Epidermal melanocyte (primary cell): ENCODE data around the gene RAPGEF1.
"Not testable (repeated sequence)": the region's sequence is repeated elsewhere in the genome, so short reads cannot be mapped to it uniquely, and the experiment has no call there.

ENCODE experiments used
- DNase-seq: peaks from one replicate; pipeline ENCODE4 v3.0.0; 2011; ENCODE audit warnings: low spot score; ENCODE audit not compliant: insufficient read length

The RAPGEF1 gene, protein sequence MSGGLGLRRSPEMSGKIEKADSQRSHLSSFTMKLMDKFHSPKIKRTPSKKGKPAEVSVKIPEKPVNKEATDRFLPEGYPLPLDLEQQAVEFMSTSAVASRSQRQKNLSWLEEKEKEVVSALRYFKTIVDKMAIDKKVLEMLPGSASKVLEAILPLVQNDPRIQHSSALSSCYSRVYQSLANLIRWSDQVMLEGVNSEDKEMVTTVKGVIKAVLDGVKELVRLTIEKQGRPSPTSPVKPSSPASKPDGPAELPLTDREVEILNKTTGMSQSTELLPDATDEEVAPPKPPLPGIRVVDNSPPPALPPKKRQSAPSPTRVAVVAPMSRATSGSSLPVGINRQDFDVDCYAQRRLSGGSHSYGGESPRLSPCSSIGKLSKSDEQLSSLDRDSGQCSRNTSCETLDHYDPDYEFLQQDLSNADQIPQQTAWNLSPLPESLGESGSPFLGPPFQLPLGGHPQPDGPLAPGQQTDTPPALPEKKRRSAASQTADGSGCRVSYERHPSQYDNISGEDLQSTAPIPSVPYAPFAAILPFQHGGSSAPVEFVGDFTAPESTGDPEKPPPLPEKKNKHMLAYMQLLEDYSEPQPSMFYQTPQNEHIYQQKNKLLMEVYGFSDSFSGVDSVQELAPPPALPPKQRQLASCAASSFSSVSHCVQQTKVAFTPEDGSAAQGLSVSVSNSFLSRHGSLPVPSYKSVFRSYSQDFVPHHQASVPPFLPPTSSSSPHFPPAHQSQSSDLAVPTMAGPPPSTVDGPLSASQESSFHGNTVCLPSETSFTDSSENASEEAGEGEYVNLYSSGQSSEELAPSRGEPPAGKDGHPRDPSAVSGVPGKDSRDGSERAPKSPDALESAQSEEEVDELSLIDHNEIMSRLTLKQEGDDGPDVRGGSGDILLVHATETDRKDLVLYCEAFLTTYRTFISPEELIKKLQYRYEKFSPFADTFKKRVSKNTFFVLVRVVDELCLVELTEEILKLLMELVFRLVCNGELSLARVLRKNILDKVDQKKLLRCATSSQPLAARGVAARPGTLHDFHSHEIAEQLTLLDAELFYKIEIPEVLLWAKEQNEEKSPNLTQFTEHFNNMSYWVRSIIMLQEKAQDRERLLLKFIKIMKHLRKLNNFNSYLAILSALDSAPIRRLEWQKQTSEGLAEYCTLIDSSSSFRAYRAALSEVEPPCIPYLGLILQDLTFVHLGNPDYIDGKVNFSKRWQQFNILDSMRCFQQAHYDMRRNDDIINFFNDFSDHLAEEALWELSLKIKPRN (N-terminal part only)

DNA sequence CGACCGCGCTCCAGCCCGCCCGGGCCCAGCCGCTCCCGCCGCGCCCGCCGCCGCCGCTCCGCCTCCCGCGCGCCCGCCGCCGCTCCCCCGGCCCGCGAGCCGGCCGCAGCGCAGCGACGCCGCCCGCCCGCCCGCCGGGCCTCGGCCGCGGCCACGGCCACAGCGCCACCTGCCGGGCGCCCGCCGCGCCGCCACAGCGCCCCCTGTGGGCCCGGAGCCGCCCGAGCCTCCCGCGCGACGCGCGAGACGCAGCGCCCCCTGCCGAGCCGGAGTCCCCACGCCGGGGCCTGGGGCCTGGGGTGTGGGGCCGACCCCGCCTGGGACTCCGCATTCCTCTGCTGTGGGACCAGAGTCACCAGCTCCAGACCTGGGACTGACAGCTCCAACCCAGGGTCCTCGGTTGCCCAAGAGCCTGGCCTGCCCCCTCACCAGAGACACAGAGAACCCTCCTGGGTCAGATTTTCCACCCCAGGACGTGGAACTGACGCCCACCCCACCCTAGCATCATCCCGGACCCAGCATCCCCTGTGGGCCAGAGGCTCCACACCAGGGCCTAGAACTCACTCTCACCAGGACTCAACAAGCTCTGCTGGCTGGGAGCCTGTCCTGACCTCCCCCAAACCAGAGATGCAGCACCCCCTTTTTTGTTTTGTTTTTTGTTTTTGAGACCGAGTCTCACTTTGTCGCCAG is at the start of gene RAPGEF1:
Gene RAPGEF1 (minus strand): TSS at position 118 of the 690 bp plus-strand sequence. CDS start 246 bp downstream, outside the sequence.
- DNase-seq, result peak; percentile 45

DNA sequence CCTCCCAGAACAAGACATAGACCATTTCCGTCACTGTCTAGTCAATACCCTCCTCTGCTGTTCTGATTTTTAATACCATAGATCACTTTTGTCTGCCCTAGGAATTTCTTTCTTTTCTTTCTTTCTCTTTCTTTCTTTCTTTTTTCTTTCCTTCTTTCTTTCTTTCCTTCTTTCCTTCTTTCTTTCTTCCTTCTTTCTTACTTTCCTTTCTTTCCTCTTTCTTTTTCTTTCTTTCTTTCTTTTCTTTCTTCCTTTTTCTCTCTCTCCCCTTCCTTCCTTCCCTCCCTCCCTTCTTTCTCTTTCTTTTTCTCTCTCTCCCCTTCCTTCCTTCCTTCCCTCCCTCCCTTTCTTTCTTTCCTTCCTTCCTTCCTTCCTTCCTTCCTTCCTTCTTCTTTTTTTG is 49.0 kb upstream of the RAPGEF1 start:
- DNase-seq, result no peak

DNA sequence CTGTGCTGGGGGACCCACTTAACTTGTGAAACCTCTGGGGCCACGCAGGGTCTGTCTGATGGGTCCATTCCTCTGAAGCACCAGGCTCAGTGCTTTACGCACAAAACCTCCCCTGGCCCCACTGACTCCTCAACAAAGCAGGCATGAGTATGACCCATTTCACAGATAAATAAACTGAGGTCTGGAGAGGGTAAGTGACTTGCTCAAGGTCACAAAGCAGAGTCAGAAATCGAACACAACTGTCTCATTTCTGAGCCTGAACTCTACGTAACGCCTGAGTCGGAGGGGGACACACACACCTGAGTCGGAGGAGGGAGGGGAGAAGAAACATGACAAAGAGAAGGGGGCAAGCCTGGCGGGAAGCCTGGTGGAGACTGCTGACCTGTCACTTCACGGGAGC is 48.0 kb upstream of the RAPGEF1 start:
- DNase-seq, result no peak

DNA sequence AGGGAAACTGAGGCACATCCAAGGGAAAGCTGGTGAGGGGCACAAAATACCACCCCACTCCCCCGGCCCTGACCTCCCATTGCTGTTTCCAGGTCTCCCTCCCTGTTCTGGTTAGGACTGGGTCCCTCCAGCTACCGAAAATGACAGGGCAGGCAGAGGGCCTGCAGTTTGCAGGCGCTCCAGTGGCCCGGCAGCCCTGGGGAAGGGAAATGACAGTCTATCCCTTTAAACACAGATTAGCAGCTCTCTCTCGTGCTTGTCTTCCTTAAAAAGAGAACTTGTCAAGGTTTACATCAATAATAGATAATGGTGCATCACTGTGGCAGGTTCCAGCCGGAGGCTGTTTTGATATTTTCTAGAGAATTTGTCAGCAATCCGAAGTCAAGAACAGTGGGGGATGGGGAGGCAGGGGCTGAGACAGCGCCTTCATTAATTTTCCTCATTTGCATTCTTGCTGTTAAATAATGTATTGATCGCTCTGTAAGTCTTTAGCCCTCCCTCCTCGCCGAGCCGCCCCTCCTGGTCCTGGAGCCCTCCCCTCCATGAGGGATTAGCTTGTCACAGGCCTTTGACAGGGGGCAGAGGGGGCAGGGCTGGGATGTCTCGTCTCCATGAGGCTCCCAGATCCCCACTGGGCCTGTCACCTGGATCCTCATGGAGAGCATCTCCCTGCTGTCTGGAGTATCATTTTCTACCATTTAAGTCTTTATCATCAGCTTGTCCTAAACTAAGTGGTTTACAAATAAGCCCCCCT is 45.0 kb upstream of the RAPGEF1 start:
- DNase-seq, result no peak

DNA sequence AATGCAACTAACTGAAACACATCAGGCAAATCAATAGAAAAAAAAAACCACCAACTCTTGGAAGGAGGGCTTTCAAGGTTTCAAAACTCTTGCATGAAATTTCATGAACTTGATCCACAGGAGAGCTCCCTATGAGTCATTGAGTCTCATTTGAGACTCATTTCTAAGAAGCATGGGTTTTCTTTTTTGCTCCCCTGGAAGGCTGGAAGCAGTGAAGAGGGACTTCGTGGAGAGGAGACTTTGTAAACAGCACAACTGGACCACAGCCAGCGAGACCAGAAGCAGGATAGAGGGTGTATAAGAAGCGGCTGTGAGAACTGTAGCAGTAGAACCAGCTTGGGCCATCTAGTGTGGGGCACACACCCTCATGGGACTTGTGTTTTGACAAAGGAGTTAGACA is 41.2 kb upstream of the RAPGEF1 start:
- no peak for DNase-seq

DNA sequence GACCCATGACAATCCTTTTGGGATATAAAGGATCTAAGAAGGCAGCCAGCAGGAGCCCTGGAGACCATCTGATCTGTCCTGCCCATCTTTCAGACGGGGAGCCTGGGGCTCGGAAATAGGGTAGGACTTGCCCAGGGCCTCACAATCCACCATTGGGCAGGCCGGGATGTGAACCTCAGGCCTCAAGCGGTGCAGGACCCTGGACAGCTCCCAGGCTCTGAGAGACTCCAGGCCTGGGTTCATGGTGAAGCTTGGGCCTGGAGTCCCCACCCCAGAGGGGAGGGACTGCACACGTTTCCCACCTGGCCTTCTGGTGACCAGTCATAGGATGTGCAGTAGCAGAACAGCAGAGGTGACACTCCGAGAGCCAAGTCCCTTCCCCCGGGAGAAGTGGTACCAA is 36.6 kb upstream of the RAPGEF1 start:
- DNase-seq, result no peak

DNA sequence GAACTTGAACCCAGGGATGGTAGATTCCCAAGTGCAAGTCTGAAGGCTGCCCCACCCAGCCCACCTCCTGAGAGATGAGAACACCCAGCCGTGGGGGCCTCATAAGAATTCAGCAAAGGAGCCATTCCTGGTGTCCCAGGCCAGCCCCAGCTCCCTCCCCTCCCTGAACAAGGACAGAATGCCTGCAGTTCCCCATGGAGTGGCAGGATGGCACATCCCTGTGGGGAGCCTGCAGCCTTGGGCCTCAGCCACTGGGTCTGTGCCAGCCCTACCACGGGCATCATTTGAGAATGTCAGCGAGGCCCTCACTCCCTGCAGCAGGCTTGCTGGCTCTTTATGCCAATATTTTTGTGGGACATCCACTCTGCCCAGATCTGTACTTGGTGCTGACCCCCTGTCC is 36.2 kb upstream of the RAPGEF1 start:
- DNase-seq, result no peak

DNA sequence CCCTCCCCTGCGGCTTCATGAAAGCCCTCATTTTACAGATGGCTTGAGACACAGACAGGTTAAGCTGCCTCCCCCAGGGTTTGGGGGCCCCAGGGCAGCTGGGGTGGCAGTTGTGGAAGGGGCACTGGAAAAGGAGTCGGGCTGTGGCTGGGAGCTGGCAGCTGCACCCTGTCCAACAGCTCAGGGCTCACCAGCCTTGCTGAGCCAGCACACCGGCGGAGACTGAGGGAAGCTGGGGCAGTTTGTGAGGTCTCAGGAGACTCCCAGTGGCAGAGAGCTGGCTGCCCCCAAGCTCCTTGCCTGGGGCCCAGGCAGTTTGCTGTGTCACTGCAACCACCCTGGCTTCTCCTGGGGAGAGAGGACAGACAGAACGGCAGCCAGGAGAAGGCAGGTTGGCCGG is 34.8 kb upstream of the RAPGEF1 start:
- DNase-seq, result no peak

DNA sequence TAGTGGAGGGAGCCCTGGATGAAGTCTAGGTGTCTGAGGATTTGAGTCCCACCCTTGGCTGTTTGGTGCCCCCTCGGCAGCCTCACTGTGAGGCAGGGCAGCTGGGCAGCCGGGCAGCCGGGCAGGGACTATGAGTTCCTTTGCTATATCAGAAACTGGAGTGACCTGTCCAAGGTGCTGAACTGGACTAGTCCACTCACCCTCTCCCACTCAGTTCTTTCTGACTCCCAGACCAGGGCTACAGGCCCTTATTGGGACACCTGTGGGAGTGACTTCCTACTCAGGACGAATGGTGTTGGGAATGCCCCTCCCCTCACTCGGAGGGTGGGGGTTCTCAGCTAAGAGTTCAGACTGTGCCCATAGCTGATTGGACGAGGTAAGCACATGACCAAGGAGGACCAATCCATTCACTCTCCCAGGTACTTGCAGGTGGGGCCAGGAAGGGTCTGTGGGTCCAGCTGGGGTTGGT is 34.1 kb upstream of the RAPGEF1 start:
- DNase-seq, result peak; percentile 79

DNA sequence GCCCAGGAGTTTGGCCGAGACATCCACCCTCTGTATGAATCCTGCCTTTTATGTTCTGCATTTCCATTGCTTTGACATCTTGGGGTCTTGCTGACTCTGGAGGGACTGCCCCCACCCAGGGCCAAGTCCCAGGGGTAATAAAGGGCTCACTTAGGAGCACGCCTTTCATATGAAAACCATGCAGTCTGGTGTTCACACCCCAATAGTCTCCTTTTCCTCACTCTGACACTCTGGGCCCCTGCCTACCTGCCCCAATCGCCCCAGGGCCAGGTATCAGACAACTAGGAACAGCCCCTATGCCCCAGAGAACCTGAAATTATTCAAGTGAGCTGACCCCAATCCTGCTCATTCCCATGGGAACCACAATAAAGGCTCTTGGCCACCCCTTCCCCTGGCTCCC is 33.1 kb upstream of the RAPGEF1 start:
- DNase-seq, result no peak

DNA sequence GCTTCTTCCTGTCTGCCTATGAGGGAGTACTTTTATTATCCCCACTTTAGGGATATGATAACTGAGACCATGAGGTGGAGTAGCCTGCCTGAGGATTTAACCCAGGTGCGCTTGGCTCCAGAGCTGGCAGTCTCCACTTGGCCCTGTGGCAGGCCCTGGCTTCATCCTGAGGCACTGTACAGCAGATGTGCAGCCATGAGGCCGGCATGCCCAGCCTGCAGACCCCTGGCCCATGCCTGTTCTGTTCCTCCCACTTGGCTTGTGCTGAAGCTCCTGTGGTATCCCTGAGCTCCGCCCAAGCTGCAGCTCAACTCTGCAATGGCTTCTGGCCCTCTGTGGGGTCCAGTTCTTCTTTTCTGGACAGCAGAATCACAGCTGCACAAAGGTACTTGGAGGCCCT is 31.8 kb upstream of the RAPGEF1 start:
- DNase-seq, result no peak

DNA sequence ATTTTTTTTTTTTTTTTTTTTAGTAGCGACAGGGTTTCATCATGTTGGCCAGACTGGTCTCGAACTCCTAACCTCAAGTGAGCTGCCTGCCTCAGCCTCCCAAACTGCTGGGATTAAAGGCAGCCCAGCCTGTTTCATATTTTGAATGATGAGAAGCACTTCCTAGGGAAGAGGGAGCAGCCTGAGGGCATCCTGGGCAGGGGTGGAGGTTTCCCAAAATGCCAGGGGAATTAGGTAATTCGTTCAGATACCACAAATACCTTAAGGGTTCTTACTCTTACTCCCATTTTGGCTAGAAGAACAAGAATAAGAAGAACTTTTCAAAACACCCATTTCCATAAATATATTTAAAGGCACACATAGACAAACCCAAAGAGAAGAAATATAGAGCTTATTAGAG is 29.5 kb upstream of the RAPGEF1 start:
- DNase-seq, result no peak

DNA sequence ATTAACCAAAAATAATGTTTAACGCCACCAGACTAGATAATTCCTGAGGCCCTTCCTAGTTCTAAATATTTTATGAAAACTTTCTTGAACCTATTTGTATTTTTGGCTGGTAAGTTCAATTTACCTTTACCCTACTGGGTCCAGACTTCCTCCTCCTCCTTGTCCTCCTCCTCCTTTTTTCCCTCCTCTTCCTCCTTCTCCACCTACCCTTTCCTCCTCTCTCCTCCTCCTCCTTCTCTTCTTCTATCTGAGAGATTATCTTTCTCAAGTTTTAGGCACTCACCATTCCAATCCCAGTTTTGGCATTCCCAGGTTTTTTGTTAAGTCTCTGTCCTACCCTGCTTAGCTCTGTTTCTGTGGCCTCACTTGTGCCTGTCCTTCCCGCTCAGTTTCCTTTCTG is 24.7 kb upstream of the RAPGEF1 start:
- no peak for DNase-seq

DNA sequence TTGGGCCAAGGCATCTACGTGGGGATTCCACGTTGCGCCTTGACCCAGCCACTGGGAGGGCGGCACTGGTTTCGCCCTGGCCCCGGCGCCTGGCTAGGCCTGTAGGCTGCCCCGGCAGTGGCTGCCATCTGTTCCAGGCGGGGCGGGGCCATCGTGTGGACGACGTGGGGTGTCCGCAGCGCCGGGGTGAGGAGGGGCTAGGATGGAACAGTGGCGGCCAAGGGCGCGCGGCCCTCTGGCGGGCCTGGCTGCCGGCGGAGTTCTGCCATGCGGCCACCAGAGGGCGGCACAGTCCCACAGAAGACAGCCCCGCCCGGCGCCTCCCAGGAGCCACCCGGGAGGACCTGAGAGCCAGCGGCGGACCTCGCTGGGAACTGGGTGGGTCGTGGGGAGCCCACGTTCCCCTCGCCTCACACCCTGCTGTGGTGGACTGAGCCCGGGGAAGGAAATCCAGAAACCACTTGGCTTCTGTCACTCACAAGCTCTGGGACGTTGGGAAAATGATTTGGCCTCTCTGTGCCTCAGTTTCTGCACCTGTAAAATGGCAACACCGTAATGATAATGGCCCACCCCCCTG is 22.6 kb upstream of the RAPGEF1 start:
- DNase-seq, result peak; percentile 63

DNA sequence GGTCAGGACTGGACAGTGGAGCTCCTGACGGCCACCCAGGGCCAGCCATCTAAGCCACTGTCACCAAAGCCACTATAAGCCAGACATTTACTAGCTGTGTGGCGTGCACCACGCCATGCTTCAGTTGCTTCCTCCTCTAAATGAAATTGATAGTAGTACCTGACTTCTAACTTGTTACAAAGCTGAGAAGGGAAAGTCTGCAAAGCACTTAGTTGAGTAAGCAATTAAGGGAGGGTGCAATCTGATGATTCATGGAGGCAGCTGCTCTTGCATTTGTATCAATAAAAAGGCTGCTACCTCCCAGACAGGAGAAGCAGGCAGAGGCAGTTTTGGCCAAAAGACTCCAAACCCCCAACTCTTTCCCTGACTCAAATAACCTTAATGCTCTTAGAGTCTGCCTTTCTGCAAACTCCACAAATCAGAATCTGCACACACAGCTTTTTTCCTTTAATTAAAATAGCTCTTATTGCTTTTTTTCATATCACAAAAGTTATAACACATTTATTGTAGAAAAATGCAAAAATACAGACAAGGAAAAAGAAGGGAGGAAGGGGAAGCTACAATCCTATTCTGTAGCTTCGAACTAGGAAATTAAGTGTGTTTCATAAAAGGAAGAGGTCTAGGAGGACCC is 19.3 kb upstream of the RAPGEF1 start:
- DNase-seq, result no peak

DNA sequence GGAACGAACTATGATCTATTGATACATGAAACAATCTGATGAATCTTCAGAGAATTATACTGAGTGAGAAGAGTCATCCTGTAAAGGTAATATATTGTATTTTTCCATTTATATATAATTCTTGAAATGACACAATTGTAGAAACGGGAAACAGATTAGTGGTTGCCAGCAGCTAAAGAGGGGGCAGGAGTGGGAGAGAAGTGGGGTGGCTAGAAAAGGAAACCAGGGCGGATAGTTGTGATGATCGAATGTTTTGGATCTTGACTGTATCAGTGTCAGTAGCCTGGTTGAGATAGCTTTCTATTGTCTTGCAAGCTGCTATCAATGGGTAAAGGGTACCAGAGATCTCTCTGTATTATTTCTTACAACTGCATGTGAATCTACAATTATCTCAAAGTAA is 17.7 kb upstream of the RAPGEF1 start:
- DNase-seq, result no peak

DNA sequence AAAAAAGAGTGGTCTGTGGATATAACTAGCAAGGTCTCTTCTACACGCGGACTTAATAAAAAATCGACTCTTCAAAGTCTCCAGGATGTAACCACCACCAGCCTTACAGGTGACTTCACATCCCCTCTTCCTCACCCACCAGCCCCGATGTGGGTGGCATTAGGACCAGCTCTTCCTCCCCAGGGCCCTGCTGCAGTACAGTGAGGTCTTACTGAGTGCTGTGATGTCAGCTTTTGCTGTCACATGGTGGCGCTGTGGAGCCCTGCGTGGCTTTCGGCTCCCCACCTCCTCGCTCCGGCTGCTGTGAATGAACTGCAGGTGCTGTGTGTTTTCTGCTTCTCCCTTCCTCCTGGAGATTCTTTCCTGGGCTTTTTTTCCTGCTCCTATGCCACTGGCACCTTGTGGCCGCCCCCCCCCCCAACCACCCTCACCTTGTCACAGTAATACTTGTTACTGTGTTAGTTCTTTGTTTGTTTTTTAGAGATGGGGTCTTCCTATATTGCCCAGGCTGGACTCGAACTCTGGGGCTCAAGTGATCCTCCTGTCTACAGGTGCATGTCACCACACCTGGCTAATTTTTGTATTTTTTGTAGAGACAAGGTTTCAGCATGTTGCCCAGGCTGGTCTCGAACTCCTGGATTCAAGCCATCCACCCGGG is 15.8 kb upstream of the RAPGEF1 start:
- DNase-seq, result no peak

DNA sequence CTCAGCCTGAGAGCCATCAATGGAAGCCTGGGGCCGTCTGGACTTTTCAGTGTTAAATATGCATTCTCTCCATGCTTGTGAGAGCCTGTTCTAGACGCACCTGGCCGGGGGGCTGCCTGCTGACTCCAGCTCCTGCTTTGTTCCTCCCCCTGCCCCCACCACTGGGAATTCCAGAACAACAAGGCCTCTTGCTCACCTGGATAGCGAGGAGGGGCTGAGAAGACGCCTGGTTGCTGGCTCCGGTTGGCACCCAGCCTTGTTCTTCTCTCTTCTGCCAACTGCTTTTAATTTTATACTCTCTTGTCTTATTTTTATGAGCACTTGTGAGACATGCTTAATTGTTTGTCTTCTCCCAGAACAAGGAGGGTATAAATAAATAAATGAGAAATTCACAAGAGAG is 15.0 kb upstream of the RAPGEF1 start:
- no peak for DNase-seq

DNA sequence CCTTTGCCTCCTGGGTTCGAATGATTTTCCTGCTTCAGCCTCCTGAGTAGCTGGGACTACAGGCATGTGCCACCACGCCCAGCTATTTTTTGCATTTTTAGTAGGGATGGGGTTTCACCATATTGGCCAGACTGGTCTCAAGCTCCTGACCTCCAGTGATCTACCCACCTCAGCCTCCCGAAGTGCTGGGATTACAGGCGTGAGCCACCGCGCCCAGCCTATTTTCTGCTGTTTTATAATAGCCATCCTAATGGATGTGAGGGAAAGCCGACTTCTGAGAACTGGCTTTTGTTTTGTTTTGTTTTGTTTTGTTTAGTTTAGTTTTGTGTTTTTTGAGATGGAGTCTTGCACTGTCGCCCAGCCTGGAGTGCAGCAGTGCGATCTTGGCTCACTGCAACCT is 13.9 kb upstream of the RAPGEF1 start:
- DNase-seq, result not testable (repeated sequence)
